Loucy (cell line): ENCODE results near the gene TRDMT1.

ENCODE experiments used
- H2AFZ ChIP-seq: fragments of 200-600 bp; sonication (generic); 2 replicates; pipeline ENCODE4 v1.6.0; 2016; ENCODE audit warnings: antibody characterized with exemption, mild to moderate bottlenecking, low read length, moderate library complexity
- H3F3A ChIP-seq: fragments of 200-600 bp; 2 replicates; pipeline ENCODE4 v1.6.0; 2016; ENCODE audit warnings: antibody characterized with exemption, low read depth, mild to moderate bottlenecking
- H3K27me3 ChIP-seq: fragments of 200-600 bp; sonication (generic); 2 replicates; pipeline ENCODE4 v1.6.1; 2014; ENCODE audit warnings: low read length, mild to moderate bottlenecking; ENCODE audit not compliant: insufficient read depth, poor library complexity, severe bottlenecking
- H3K36me3 ChIP-seq: fragments of 200-600 bp; sonication (generic); 2 replicates; pipeline ENCODE4 v1.6.1; 2016; ENCODE audit warnings: low read length; ENCODE audit not compliant: insufficient read depth
- H3K4me1 ChIP-seq: fragments of 200-600 bp; sonication (generic); 2 replicates; pipeline ENCODE4 v1.5.1; 2014; ENCODE audit warnings: low read length, mild to moderate bottlenecking; ENCODE audit not compliant: insufficient read depth, poor library complexity, severe bottlenecking
- H3K4me2 ChIP-seq: fragments of 200-600 bp; sonication (generic); 2 replicates; pipeline ENCODE4 v1.6.0; 2014; ENCODE audit warnings: antibody characterized with exemption, low read length, low read depth, mild to moderate bottlenecking; ENCODE audit not compliant: poor library complexity, severe bottlenecking
- H3K4me3 ChIP-seq: fragments of 200-600 bp; sonication (generic); 2 replicates; pipeline ENCODE4 v1.5.1; 2014; ENCODE audit warnings: low read length, mild to moderate bottlenecking, mixed read lengths; ENCODE audit not compliant: poor library complexity, severe bottlenecking
- H3K79me2 ChIP-seq: fragments of 200-600 bp; sonication (generic); 2 replicates; pipeline ENCODE4 v1.6.1; 2014; ENCODE audit warnings: low read length; ENCODE audit not compliant: insufficient read depth
- H3K9ac ChIP-seq: fragments of 200-600 bp; sonication (generic); 2 replicates; pipeline ENCODE4 v1.6.0; 2014; ENCODE audit warnings: mild to moderate bottlenecking, low read depth, low read length, moderate library complexity; ENCODE audit not compliant: poor library complexity, severe bottlenecking
- H3K9me2 ChIP-seq: fragments of 200-600 bp; sonication (generic); replicated peaks from 2 replicates; pipeline ENCODE4 v1.6.1; 2016; ENCODE audit warnings: low read depth, low read length, mixed read lengths
- H3K9me3 ChIP-seq: fragments of 200-600 bp; sonication (generic); 2 replicates; pipeline ENCODE4 v1.6.1; 2014; ENCODE audit warnings: mild to moderate bottlenecking, antibody characterized with exemption, low read length, low read depth; ENCODE audit not compliant: insufficient read depth
- H4K20me1 ChIP-seq: fragments of 200-600 bp; sonication (generic); 2 replicates; pipeline ENCODE4 v1.6.0; 2014; ENCODE audit warnings: antibody characterized with exemption, low read length, mild to moderate bottlenecking; ENCODE audit not compliant: insufficient read depth, poor library complexity, severe bottlenecking
- CTCF ChIP-seq: fragments of 200-600 bp; sonication (generic); conservative IDR thresholded peaks from 2 replicates; pipeline ENCODE4 v1.5.1; 2014; ENCODE audit warnings: mild to moderate bottlenecking, antibody characterized with exemption, low read length
- EZH2phosphoT487 ChIP-seq: fragments of 200-600 bp; IDR thresholded peaks from 2 replicates; pipeline ENCODE4 v1.6.1; 2018; ENCODE audit warnings: antibody characterized with exemption, mild to moderate bottlenecking, moderate library complexity, borderline replicate concordance

Gene TRDMT1

DNA sequence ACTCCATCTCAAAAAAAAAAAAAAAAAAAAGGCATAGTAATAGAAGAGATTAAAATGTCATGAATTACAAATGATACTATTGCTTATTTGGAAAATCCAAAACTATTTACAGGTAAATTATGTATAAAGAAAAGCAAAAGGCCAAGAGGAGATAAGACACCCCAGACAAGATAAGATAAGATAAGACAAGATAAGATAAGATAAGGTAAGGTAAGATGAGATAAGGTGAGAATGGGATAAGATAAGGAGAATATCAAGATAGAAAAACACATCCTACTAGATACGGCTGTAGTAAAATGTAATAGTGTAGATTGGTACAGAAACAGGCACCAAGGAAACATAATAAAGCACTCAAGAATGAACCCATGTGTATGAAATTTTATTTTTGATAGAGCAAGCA lies 47.5 kb upstream of the TRDMT1 start:
- Histone ChIP-seq H3K9me3 (peaks cover 4% of the 10 kb centered on the region; the same call in 1 of the 2 replicates), H3F3A (no peaks in the 10 kb centered on the region), H3K4me3 (no peak overlapping the region), H2AFZ (no peak overlapping the region), H4K20me1 (no peaks in the 10 kb centered on the region), H3K9me2 (no peaks in the 10 kb centered on the region), H3K27me3 (no peaks in the 10 kb centered on the region), H3K79me2 (no peaks in the 10 kb centered on the region), H3K4me2 (no peak overlapping the region), H3K36me3 (no peaks in the 10 kb centered on the region), H3K9ac (no peak overlapping the region), H3K4me1 (no peaks in the 10 kb centered on the region)
- TF ChIP-seq CTCF = no peak
- TF ChIP-seq EZH2phosphoT487 = no peak

GRCh38 chr10:17247210-17247609 lies 45.7 kb upstream of the TRDMT1 start:
- TF ChIP-seq EZH2phosphoT487 (no peak), CTCF (no peak)
- Histone ChIP-seq H3K9ac (no peak overlapping the region), H3K27me3 (no peaks in the 10 kb centered on the region), H2AFZ (no peak overlapping the region), H3K9me3 (peaks cover 4% of the 10 kb centered on the region; the same call in 1 of the 2 replicates), H3K4me2 (no peak overlapping the region), H3K4me1 (no peaks in the 10 kb centered on the region), H3K9me2 (no peaks in the 10 kb centered on the region), H4K20me1 (no peaks in the 10 kb centered on the region), H3K4me3 (no peak overlapping the region), H3K36me3 (no peaks in the 10 kb centered on the region), H3F3A (no peaks in the 10 kb centered on the region), H3K79me2 (no peaks in the 10 kb centered on the region)

- H3K9me2 ChIP-seq = no peaks in the 10 kb centered on the region
- H3K9ac ChIP-seq = no peak overlapping the region
- no peaks in the 10 kb centered on the region for H3K4me1 ChIP-seq
- H3F3A ChIP-seq = no peaks in the 10 kb centered on the region
- H3K27me3 ChIP-seq = no peaks in the 10 kb centered on the region
- no peaks in the 10 kb centered on the region for H3K79me2 ChIP-seq
- no peaks in the 10 kb centered on the region for H4K20me1 ChIP-seq
- TF ChIP-seq CTCF = no peak
- TF ChIP-seq EZH2phosphoT487 = no peak
- H3K4me2 ChIP-seq = no peak overlapping the region
- no peaks in the 10 kb centered on the region for H3K36me3 ChIP-seq
- H2AFZ ChIP-seq = no peak overlapping the region
- no peak overlapping the region for H3K4me3 ChIP-seq
- peaks cover 4% of the 10 kb centered on the region; the same call in 1 of the 2 replicates for H3K9me3 ChIP-seq
Observed at GRCh38 chr10:17244700-17245365, 43.4 kb upstream of the TRDMT1 start.
